ENCODE data around the gene KRT37.

DNA sequence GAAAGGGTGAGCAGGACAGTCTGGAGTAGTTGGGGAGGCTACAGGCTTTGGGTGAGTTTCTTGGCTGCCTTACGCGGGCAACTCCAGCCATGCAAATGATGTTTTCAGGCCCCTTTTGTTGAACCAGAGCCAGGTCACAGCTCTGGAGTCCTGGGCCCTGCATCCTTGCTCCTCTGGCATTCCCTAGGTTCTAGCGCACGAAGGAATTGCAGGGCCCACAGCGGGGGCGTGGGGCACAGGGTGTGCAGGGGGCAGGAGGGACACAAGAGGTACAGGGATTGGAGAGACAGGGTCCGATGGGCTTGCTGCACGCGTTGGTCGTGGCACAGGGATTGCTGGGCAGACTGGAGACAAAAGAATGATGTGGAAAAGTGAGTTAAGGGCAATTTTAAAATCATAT, 30.6 kb downstream of the KRT37 start:
- TF ChIP-seq EZH2 (IDR thresholded peaks at IDR 0.05; ENCODE audit: low read length, unreplicated experiment), result no peak
- TF ChIP-seq, protein P1, sequence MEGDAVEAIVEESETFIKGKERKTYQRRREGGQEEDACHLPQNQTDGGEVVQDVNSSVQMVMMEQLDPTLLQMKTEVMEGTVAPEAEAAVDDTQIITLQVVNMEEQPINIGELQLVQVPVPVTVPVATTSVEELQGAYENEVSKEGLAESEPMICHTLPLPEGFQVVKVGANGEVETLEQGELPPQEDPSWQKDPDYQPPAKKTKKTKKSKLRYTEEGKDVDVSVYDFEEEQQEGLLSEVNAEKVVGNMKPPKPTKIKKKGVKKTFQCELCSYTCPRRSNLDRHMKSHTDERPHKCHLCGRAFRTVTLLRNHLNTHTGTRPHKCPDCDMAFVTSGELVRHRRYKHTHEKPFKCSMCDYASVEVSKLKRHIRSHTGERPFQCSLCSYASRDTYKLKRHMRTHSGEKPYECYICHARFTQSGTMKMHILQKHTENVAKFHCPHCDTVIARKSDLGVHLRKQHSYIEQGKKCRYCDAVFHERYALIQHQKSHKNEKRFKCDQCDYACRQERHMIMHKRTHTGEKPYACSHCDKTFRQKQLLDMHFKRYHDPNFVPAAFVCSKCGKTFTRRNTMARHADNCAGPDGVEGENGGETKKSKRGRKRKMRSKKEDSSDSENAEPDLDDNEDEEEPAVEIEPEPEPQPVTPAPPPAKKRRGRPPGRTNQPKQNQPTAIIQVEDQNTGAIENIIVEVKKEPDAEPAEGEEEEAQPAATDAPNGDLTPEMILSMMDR (conservative IDR thresholded peaks at IDR 0.05; ENCODE audit: low read depth, low read length), result no peak
- TF ChIP-seq EZH2phosphoT487 (IDR thresholded peaks at IDR 0.05; ENCODE audit: borderline replicate concordance, low read length), result no peak

Data from PC-3 (cell line).